Activated CD8-positive, alpha-beta T cell treated with anti-CD3 and anti-CD28 coated beads for 36 hours (primary cell): ENCODE results near the gene LMAN1. TPM values are rescaled to one million over a fixed set of nuclear protein-coding genes. Genes with fewer than 3 reads are reported as not detected.
A peak's percentile ranks its signal among the peaks of the same experiment; 100 is the strongest.

Experiments
- ATAC-seq: fragments of 200-7000 bp; cut with Tn5 transposase; one replicate; pipeline ENCODE4 v1.10.0; 2021; ENCODE audit warnings: mild to moderate bottlenecking, moderate library complexity
- CTCF ChIA-PET: fragments of 350-600 bp; sonication (Branson Sonifier 250); formaldehyde crosslinking; loops from one replicate; lab custom pipeline; 2021; ENCODE audit warnings: antibody characterized with exemption; lab: Charles Lee
- POLR2A ChIA-PET: fragments of 350-600 bp; sonication (Branson Sonifier 250); formaldehyde crosslinking; loops from one replicate; lab custom pipeline; 2021; ENCODE audit warnings: antibody characterized with exemption; lab: Charles Lee
- DNase-seq: peaks from one replicate; pipeline ENCODE4 v3.0.0-alpha.2; 2020
- H3K27ac Mint-ChIP-seq: one replicate; pipeline ENCODE4 v1.8.0; 2021; ENCODE audit warnings: mild to moderate bottlenecking, mixed read lengths
- H3K27me3 Mint-ChIP-seq: one replicate; pipeline ENCODE4 v1.8.0; 2021; ENCODE audit warnings: mixed read lengths
- H3K36me3 Mint-ChIP-seq: one replicate; pipeline ENCODE4 v1.8.0; 2021; ENCODE audit warnings: low read depth, mixed read lengths
- H3K4me1 Mint-ChIP-seq: one replicate; pipeline ENCODE4 v1.8.0; 2021; ENCODE audit warnings: low read depth, mixed read lengths
- H3K4me3 Mint-ChIP-seq: one replicate; pipeline ENCODE4 v1.8.0; 2021; ENCODE audit warnings: mild to moderate bottlenecking, moderate library complexity, mixed read lengths
- H3K9me3 Mint-ChIP-seq: one replicate; pipeline ENCODE4 v1.8.0; 2021; ENCODE audit warnings: mixed read lengths
- intact Hi-C: fragments of 100-400 bp; cut with micrococcal nuclease; formaldehyde crosslinking; loops from one replicate; pipeline ENCODE4 v1.10.0; 2022
- total RNA-seq, 2 experiments: library from RNA; stranded (reverse); gene quantifications; one replicate each; pipeline ENCODE4 v1.2.3, GENCODE V29; 2021
- TF ChIP-seq, protein P1 (sequence below): fragments of 200-600 bp; IDR thresholded peaks from one replicate; pipeline ENCODE4 v1.8.0; 2022; ENCODE audit warnings: antibody characterized with exemption, mild to moderate bottlenecking

The LMAN1 gene
- total RNA-seq, 2 experiments from 2014 or later: 126 to 140 TPM

DNA sequence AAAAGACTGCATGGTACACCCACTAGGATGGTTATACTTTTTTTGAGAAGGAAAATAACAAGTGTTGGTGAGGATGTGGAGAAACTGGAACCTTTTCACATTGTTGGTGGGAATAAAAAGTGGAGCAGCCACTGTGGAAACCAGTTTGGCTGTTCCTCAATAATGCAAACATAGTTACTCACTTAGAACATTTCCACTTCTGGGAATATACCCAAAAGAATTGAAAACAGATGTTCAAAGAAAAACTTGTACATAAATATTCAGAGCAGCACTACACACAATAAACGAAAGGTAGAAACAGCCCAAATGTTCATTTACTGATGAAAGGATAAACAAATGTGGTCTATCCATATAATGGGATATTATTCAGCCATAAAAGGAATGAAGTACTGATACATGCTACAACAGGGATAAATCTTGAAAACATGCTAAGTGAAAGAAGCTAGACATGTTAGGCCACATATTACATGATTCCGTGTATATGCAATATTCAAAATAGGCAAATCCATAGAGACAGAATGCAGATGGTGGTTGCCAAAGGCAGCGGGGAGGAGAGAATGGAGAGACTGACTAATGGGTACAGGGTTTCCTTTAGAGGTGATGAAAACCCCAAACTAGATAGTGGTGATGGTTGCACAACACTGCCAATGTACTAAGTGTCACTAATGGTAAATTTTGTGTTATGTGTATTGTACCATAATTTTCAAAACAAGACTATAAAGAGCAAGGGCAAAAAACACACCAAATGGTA lies 20.9 kb upstream of the LMAN1 start:
- TF ChIP-seq, protein P1, sequence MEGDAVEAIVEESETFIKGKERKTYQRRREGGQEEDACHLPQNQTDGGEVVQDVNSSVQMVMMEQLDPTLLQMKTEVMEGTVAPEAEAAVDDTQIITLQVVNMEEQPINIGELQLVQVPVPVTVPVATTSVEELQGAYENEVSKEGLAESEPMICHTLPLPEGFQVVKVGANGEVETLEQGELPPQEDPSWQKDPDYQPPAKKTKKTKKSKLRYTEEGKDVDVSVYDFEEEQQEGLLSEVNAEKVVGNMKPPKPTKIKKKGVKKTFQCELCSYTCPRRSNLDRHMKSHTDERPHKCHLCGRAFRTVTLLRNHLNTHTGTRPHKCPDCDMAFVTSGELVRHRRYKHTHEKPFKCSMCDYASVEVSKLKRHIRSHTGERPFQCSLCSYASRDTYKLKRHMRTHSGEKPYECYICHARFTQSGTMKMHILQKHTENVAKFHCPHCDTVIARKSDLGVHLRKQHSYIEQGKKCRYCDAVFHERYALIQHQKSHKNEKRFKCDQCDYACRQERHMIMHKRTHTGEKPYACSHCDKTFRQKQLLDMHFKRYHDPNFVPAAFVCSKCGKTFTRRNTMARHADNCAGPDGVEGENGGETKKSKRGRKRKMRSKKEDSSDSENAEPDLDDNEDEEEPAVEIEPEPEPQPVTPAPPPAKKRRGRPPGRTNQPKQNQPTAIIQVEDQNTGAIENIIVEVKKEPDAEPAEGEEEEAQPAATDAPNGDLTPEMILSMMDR: no peak

DNA sequence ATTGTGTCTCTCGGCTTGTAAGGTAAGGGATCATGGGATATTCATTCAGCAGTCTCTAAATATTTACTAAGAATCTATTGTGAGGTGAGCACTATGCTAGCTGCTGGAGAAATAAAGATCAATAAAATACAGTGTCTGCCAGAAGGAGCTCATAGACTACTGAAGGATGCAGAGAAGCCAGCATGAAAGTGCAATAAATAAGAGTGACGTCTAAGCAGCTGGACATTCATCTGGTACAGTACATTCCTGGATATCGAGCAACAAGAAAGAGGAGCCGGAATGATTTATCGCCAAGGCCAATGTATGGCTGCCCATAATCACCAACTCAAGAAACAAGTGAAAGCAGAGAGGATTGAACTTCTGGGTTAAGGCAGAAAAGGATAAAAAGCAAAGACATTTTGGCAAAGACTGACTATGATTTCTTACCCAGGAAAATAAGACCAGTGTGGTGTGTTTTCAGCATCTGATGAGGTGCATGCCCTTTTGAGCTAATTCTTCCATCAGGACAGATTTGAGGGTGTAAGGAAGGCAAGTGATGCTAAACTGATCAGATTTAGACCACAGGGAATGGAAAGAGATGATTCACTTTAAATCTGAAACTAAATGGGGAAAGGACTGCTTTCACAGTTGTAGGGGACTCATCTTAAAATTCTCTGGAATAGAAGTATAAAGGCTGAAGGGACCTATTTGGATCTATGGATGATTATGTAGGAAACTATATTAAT lies 18.7 kb upstream of the LMAN1 start:
- H3K27me3 Mint-ChIP-seq: peaks cover 38% of the 10 kb centered on the region
- H3K4me3 Mint-ChIP-seq: no peak overlapping the region
- POLR2A ChIA-PET: no interaction called here
- CTCF ChIA-PET: interaction anchor here (0.9 to 1.9 kb wide), 3 partner anchors 10 to 24 kb away, joined by 3 to 5 read pairs (median 3); no protein-coding TSS in a partner anchor
- H3K9me3 Mint-ChIP-seq: no peaks in the 10 kb centered on the region
- DNase-seq: no peak
- H3K27ac Mint-ChIP-seq: peak overlapping the region; percentile 28
- no peaks in the 10 kb centered on the region for H3K36me3 Mint-ChIP-seq
- peak; percentile 49 for ATAC-seq
- H3K4me1 Mint-ChIP-seq: peaks cover 18% of the 10 kb centered on the region
- intact Hi-C loops: no loop called here
- TF ChIP-seq, protein P1: no peak

More for the DNA sequence above, 20.9 kb upstream of the LMAN1 start:
- ChIA-PET CTCF (no interaction called here), POLR2A (no interaction called here)
- DNase-seq: no peak
- no peak for ATAC-seq
- peaks cover 33% of the 10 kb centered on the region for H3K27me3 Mint-ChIP-seq
- peaks cover 18% of the 10 kb centered on the region for H3K4me1 Mint-ChIP-seq
- intact Hi-C loops: no loop called here
- H3K36me3 Mint-ChIP-seq: no peaks in the 10 kb centered on the region
- no peak overlapping the region for H3K4me3 Mint-ChIP-seq
- H3K27ac Mint-ChIP-seq: no peak overlapping the region
- H3K9me3 Mint-ChIP-seq: no peaks in the 10 kb centered on the region

DNA sequence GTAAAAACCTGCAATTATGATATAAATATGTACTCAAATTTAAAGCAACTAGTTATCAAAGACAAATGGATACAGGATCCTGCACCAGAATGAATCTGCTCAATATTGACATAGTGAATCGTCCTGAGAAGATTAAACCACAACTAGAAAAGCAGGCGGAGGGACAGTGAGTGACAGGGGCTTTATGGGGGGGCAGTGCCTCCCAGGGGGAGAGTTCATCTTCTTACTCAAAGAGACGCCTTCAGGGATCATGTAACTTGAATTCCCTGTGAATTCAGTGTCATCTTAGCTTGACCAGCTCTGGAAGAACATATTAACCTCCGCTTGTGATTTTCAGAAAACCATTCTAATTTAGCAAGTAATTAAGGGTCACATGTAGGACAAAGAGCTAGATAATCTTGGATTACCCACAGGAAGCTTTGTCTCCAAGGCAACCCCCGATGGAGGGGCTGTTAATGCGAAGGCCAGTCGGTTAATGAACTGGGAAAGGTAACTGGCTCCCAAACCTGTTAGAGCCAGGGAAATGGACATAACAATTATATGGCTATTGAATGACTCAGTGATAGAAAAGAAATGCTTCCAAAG lies 17.4 kb upstream of the LMAN1 start:
- TF ChIP-seq, protein P1: no peak
- H3K27ac Mint-ChIP-seq: no peak overlapping the region
- DNase-seq: no peak
- peaks cover 48% of the 10 kb centered on the region for H3K27me3 Mint-ChIP-seq
- ChIA-PET CTCF (interaction anchor here (1.0 to 1.6 kb wide), 2 partner anchors 9 to 26 kb away, joined by 3 to 11 read pairs; no protein-coding TSS in a partner anchor), POLR2A (no interaction called here)
- no peak for ATAC-seq
- peaks cover 18% of the 10 kb centered on the region for H3K4me1 Mint-ChIP-seq
- no peaks in the 10 kb centered on the region for H3K9me3 Mint-ChIP-seq
- H3K4me3 Mint-ChIP-seq: no peak overlapping the region
- no peaks in the 10 kb centered on the region for H3K36me3 Mint-ChIP-seq
- intact Hi-C loops: no loop called here

DNA sequence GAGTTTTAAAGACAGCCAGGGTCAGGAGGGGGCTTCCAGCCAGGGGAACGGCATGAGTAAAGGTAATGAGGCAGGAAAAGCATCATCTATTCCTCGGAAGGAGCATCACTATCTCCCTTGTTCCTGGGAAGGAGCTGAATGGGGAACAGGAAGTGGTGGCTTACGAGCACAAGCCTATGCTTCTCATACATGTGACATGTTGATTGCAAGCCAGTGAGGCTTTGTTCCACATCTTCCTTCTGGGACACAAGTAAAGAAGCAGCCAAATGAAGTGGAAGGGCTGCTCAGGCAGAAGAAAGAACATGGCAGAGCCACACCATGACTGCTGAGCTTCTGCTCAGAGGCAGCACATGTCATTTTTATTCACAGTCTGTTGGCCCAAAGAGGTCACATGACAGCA lies 15.1 kb upstream of the LMAN1 start:
- H3K27me3 Mint-ChIP-seq: peaks cover 37% of the 10 kb centered on the region
- ATAC-seq (no peak), DNase-seq (no peak)
- no peaks in the 10 kb centered on the region for H3K9me3 Mint-ChIP-seq
- no peak overlapping the region for H3K27ac Mint-ChIP-seq
- TF ChIP-seq, protein P1: no peak
- peaks cover 16% of the 10 kb centered on the region for H3K4me1 Mint-ChIP-seq
- ChIA-PET POLR2A (interaction anchor here (0.5 to 1.3 kb wide), 2 partner anchors 15 to 58 kb away, joined by 3 to 4 read pairs; partner anchors contain the start of gene LMAN1), CTCF (interaction anchor here (0.8 kb wide), 1 partner anchor 13 kb away, joined by 3 read pairs; no protein-coding TSS in a partner anchor)
- no peaks in the 10 kb centered on the region for H3K36me3 Mint-ChIP-seq
- intact Hi-C loops: no loop called here
- H3K4me3 Mint-ChIP-seq: no peak overlapping the region
